CD4-positive, alpha-beta T cell (primary cell): ENCODE results near the gene ASB12. TPM values are rescaled to one million over a fixed set of nuclear protein-coding genes. Genes with fewer than 3 reads are reported as not detected.

Experiments used
- ATAC-seq: fragments of 200-7000 bp; cut with Tn5 transposase; one replicate; pipeline ENCODE4 v1.10.0; 2022; ENCODE audit warnings: mild to moderate bottlenecking; ENCODE audit not compliant: poor library complexity
- CTCF ChIA-PET: fragments of 350-600 bp; sonication (Branson Sonifier 250); formaldehyde crosslinking; loops from one replicate; lab custom pipeline; 2021; ENCODE audit warnings: antibody characterized with exemption, inconsistent platforms; lab: Charles Lee
- POLR2A ChIA-PET: fragments of 350-600 bp; sonication (Branson Sonifier 250); formaldehyde crosslinking; loops from one replicate; lab custom pipeline; 2021; ENCODE audit warnings: antibody characterized with exemption, inconsistent platforms; lab: Charles Lee
- DNase-seq, 14 experiments: peaks; one replicate each; pipeline ENCODE4 v3.0.0-alpha.2; 2013 to 2020; ENCODE audit warnings: mixed read lengths in 2 of 14
- H3K27ac ChIP-seq, 2 donors: one replicate each; pipeline versions ENCODE4 v1.5.1 to v1.7.0; 2013; ENCODE audit warnings: low read length in 2 of 2, low read depth in 1 of 2, mild to moderate bottlenecking in 1 of 2
- H3K27me3 ChIP-seq, 2 experiments: 1 replicate in 1 of 2; 2 replicates in 1 of 2; pipeline versions ENCODE4 v1.6.1 to v1.7.0; 2013; ENCODE audit warnings: low read length in 2 of 2, control low read depth in 1 of 2, mild to moderate bottlenecking in 1 of 2, moderate library complexity in 1 of 2; ENCODE audit not compliant: insufficient read depth in 2 of 2, control insufficient read depth in 1 of 2
- H3K36me3 ChIP-seq: one replicate; pipeline ENCODE4 v1.6.1; 2013; ENCODE audit warnings: low read length, control low read depth; ENCODE audit not compliant: insufficient read depth
- H3K4me1 ChIP-seq: one replicate; pipeline ENCODE4 v1.6.1; 2013; ENCODE audit warnings: low read length, control low read depth; ENCODE audit not compliant: insufficient read depth
- H3K4me3 ChIP-seq: one replicate; pipeline ENCODE4 v1.5.1; 2013; ENCODE audit warnings: mild to moderate bottlenecking, low read length, moderate library complexity
- H3K9me3 ChIP-seq, 2 experiments: 1 replicate in 1 of 2; 2 replicates in 1 of 2; pipeline versions ENCODE4 v1.6.1 to v1.7.0; 2013; ENCODE audit warnings: low read length in 2 of 2, mild to moderate bottlenecking in 2 of 2, control low read depth in 1 of 2, moderate library complexity in 1 of 2; ENCODE audit not compliant: control insufficient read depth in 1 of 2, insufficient read depth in 1 of 2
- H3K27ac Mint-ChIP-seq: one replicate; pipeline ENCODE4 v1.8.0; 2020; ENCODE audit warnings: mixed read lengths
- H3K27me3 Mint-ChIP-seq: one replicate; pipeline ENCODE4 v1.8.0; 2021; ENCODE audit warnings: mixed read lengths
- H3K36me3 Mint-ChIP-seq: one replicate; pipeline ENCODE4 v1.8.0; 2021; ENCODE audit warnings: low read depth, mixed read lengths
- H3K4me1 Mint-ChIP-seq: one replicate; pipeline ENCODE4 v1.8.0; 2021; ENCODE audit warnings: low read depth, mixed read lengths
- H3K4me3 Mint-ChIP-seq: one replicate; pipeline ENCODE4 v1.8.0; 2020; ENCODE audit warnings: mild to moderate bottlenecking, mixed read lengths
- H3K9me3 Mint-ChIP-seq: one replicate; pipeline ENCODE4 v1.8.0; 2020; ENCODE audit warnings: mixed read lengths
- CTCF ChIP-seq: fragments of 200-600 bp; IDR thresholded peaks from one replicate; pipeline ENCODE4 v1.8.0; 2022; ENCODE audit warnings: antibody characterized with exemption, mild to moderate bottlenecking
- intact Hi-C, 2 experiments: fragments of 100-400 bp; cut with DNase I in 1 of 2; cut with micrococcal nuclease in 1 of 2; formaldehyde crosslinking; loops; one replicate each; pipeline versions ENCODE4 v1.15.1 to v1.9.0; 2023 to 2025; cut with DNase I, micrococcal nuclease
- total RNA-seq, 174 experiments: library from RNA in 2 of 174; stranded (reverse) in 2 of 174; gene quantifications; one replicate each; pipeline ENCODE4 v1.2.3 and lab custom pipeline; 2021 to 2026

ASB12 gene
- total RNA-seq, 2 experiments from 2014 or later = not detected

GRCh38 chrX:64184396-64184795 lies 46.0 kb downstream of the ASB12 start:
- no peak for ATAC-seq
- no peak overlapping the region for H3K27ac Mint-ChIP-seq

GRCh38 chrX:64182208-64182607 lies 48.2 kb downstream of the ASB12 start:
- Histone ChIP-seq H3K36me3 (no peaks in the 10 kb centered on the region), H3K27me3 (no peaks in the 10 kb centered on the region), H3K9me3 (no peaks in the 10 kb centered on the region), H3K27ac (no peak overlapping the region), H3K4me3 (no peak overlapping the region), H3K4me1 (no peaks in the 10 kb centered on the region)
- no peaks in the 10 kb centered on the region for H3K27me3 Mint-ChIP-seq
- POLR2A ChIA-PET = no interaction called here
- no peak overlapping the region for H3K4me3 Mint-ChIP-seq
- no peak overlapping the region for H3K27ac Mint-ChIP-seq
- no peak for TF ChIP-seq CTCF
- no peaks in the 10 kb centered on the region for H3K4me1 Mint-ChIP-seq
- no peaks in the 10 kb centered on the region for H3K36me3 Mint-ChIP-seq
- no peaks in the 10 kb centered on the region for H3K9me3 Mint-ChIP-seq
- ATAC-seq = no peak
- no peak for DNase-seq
- CTCF ChIA-PET = no interaction called here
- intact Hi-C loops = no loop called here

More at GRCh38 chrX:64184396-64184795, 46.0 kb downstream of the ASB12 start:
- Histone ChIP-seq H3K36me3 (no peaks in the 10 kb centered on the region), H3K27ac (no peak overlapping the region), H3K9me3 (no peaks in the 10 kb centered on the region), H3K4me1 (no peaks in the 10 kb centered on the region), H3K27me3 (no peaks in the 10 kb centered on the region), H3K4me3 (no peak overlapping the region)
- H3K27me3 Mint-ChIP-seq = no peaks in the 10 kb centered on the region
- intact Hi-C loops = no loop called here
- no peaks in the 10 kb centered on the region for H3K9me3 Mint-ChIP-seq
- no peak overlapping the region for H3K4me3 Mint-ChIP-seq
- H3K36me3 Mint-ChIP-seq = no peaks in the 10 kb centered on the region
- H3K4me1 Mint-ChIP-seq = no peaks in the 10 kb centered on the region
- no peak for TF ChIP-seq CTCF
- ChIA-PET CTCF (no interaction called here), POLR2A (no interaction called here)
- DNase-seq = no peak

- no peak overlapping the region for H3K4me3 Mint-ChIP-seq
- no peaks in the 10 kb centered on the region for H3K36me3 Mint-ChIP-seq
- POLR2A ChIA-PET = no interaction called here
- H3K36me3 ChIP-seq = no peaks in the 10 kb centered on the region
- H3K4me3 ChIP-seq = no peak overlapping the region
- no peak for DNase-seq
- H3K27ac ChIP-seq = no peak overlapping the region
- CTCF ChIA-PET = no interaction called here
- H3K9me3 Mint-ChIP-seq = no peaks in the 10 kb centered on the region
- no peak overlapping the region for H3K27ac Mint-ChIP-seq
- intact Hi-C loops = no loop called here
- H3K4me1 ChIP-seq = no peaks in the 10 kb centered on the region
- H3K4me1 Mint-ChIP-seq = no peaks in the 10 kb centered on the region
- TF ChIP-seq CTCF = no peak
- H3K27me3 ChIP-seq = no peaks in the 10 kb centered on the region
- no peaks in the 10 kb centered on the region for H3K9me3 ChIP-seq
- no peak for ATAC-seq
- H3K27me3 Mint-ChIP-seq = no peaks in the 10 kb centered on the region
Observed at GRCh38 chrX:64176876-64177275, 53.5 kb downstream of the ASB12 start.

Other genes with a start within 250 kb of the ASB12 start
- 1 to 10 TPM; 2.9 to 3.0 TPM for gene AMER1, start 24.9 kb downstream of the ASB12 start, total RNA-seq
- gene MTMR8, start 164.8 kb upstream of the ASB12 start, total RNA-seq = 1 to 10 TPM; 2.3 to 3.1 TPM